OCI-LY3 (cell line): ENCODE results near the gene ZBTB22.

Source experiments
- H2AFZ ChIP-seq: fragments of 200-600, 300-600 bp; shearing (Covaris generic); 2 replicates; pipeline ENCODE4 v1.6.0; 2014; ENCODE audit warnings: antibody characterized with exemption, low read depth, low read length
- H3K27ac ChIP-seq: fragments of 200-600, 300-600 bp; sonication (generic); 2 replicates; pipeline ENCODE4 v1.5.1; 2014; ENCODE audit warnings: mild to moderate bottlenecking, low read length, moderate library complexity, mixed read lengths
- H3K27me3 ChIP-seq: fragments of 200-600, 300-600 bp; sonication (generic); 2 replicates; pipeline ENCODE4 v1.6.1; 2014; ENCODE audit warnings: low read depth, low read length, mixed read lengths
- H3K36me3 ChIP-seq: fragments of 200-600, 300-600 bp; sonication (generic); replicated peaks from 2 replicates; pipeline ENCODE3; 2014; ENCODE audit warnings: low read depth, low read length, mixed read lengths
- H3K4me1 ChIP-seq: fragments of 300-600, 200-600 bp; sonication (generic); 2 replicates; pipeline ENCODE4 v1.6.1; 2014; ENCODE audit warnings: low read length, mixed read lengths
- H3K4me2 ChIP-seq: fragments of 200-600, 300-600 bp; sonication (generic); 2 replicates; pipeline ENCODE4 v1.6.1; 2014; ENCODE audit warnings: low read length, mixed read lengths
- H3K4me3 ChIP-seq: fragments of 300-600, 200-600 bp; sonication (generic); 2 replicates; pipeline ENCODE4 v1.5.1; 2014; ENCODE audit warnings: antibody characterized with exemption, mild to moderate bottlenecking, low read length, moderate library complexity
- H3K79me2 ChIP-seq: fragments of 300-600, 200-600 bp; shearing (Covaris generic); 2 replicates; pipeline ENCODE4 v1.6.1; 2014; ENCODE audit warnings: mild to moderate bottlenecking, low read length, mixed read lengths
- H3K9ac ChIP-seq: fragments of 300-600, 200-600 bp; shearing (Covaris generic); 2 replicates; pipeline ENCODE4 v1.6.0; 2014; ENCODE audit warnings: mild to moderate bottlenecking, low read length, moderate library complexity
- H3K9me3 ChIP-seq: fragments of 200-600, 300-600 bp; shearing (Covaris generic); 2 replicates; pipeline ENCODE4 v1.6.1; 2014; ENCODE audit warnings: low read length, mixed read lengths; ENCODE audit not compliant: insufficient read depth
- H4K20me1 ChIP-seq: fragments of 200-600, 300-600 bp; sonication (generic); 2 replicates; pipeline ENCODE4 v1.6.1; 2016; ENCODE audit warnings: low read length, mixed read lengths; ENCODE audit not compliant: insufficient read depth
- CTCF ChIP-seq: fragments of 200-600, 300-600 bp; sonication (generic); IDR thresholded peaks from 2 replicates; pipeline ENCODE4 v1.5.1; 2014; ENCODE audit warnings: antibody characterized with exemption, low read length, low read depth
- EZH2phosphoT487 ChIP-seq: fragments of 200-600 bp; shearing (Covaris generic); IDR thresholded peaks from 2 replicates; pipeline ENCODE4 v1.6.1; 2018; ENCODE audit warnings: antibody characterized with exemption, mixed run types, low read depth

The ZBTB22 gene

DNA sequence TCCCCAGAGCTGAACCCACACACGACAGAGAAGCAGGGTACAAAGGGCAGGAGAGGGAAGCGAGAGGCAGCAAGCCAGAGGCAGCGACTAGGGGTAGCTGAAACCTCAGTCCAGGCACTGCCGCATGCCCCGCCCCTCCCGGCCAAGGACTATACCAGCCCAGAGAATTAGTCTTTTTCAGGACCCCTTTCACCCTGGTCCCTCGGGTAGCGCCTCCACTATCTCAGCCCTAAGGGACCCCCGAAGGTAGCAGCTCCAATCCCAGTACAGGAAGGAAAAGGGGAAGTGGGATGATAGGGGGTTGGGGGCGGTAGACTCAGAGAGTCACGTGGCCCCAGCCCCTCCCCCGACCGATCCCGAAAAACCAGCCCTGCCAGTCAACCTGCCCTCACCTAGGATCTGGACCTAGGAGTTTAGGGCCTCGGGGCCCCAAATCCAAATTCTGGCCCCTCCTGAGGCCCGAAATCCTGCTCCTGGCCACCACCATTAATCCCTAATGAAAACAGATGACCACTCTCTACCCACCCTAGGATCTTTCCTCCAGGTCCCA is 20.1 kb downstream of the ZBTB22 start:
- H3K36me3 ChIP-seq, result peaks cover 13% of the 10 kb centered on the region
- H3K27me3 ChIP-seq, result no peaks in the 10 kb centered on the region
- peak overlapping the region; percentile 98 for H3K27ac ChIP-seq
- H3K4me1 ChIP-seq, result peaks cover 16% of the 10 kb centered on the region
- H4K20me1 ChIP-seq, result no peaks in the 10 kb centered on the region
- H3K4me3 ChIP-seq, result peak overlapping the region; percentile 99
- H2AFZ ChIP-seq, result no peak overlapping the region
- H3K79me2 ChIP-seq, result peaks cover 4% of the 10 kb centered on the region; the same call in 1 of the 2 replicates
- peak overlapping the region; percentile 100 for H3K4me2 ChIP-seq
- peak overlapping the region; percentile 95 for H3K9ac ChIP-seq
- H3K9me3 ChIP-seq, result no peaks in the 10 kb centered on the region
- TF ChIP-seq EZH2phosphoT487 (no peak), CTCF (no peak)

GRCh38 chr6:33296797-33297405 is 20.6 kb downstream of the ZBTB22 start:
- Histone ChIP-seq H2AFZ (no peak overlapping the region), H3K27me3 (no peaks in the 10 kb centered on the region), H4K20me1 (no peaks in the 10 kb centered on the region), H3K27ac (peak overlapping the region; percentile 98), H3K4me1 (peaks cover 16% of the 10 kb centered on the region), H3K4me3 (peak overlapping the region; percentile 99), H3K4me2 (peak overlapping the region; percentile 100), H3K9me3 (no peaks in the 10 kb centered on the region), H3K9ac (peak overlapping the region; percentile 95), H3K36me3 (peaks cover 15% of the 10 kb centered on the region), H3K79me2 (peaks cover 4% of the 10 kb centered on the region; the same call in 1 of the 2 replicates)
- no peak for TF ChIP-seq EZH2phosphoT487
- TF ChIP-seq CTCF, result no peak

GRCh38 chr6:33295621-33296369 is 21.7 kb downstream of the ZBTB22 start:
- Histone ChIP-seq H3K4me1 (peaks cover 16% of the 10 kb centered on the region), H3K9me3 (no peaks in the 10 kb centered on the region), H3K79me2 (peaks cover 7% of the 10 kb centered on the region), H3K36me3 (peaks cover 17% of the 10 kb centered on the region), H3K9ac (no peak overlapping the region), H3K27ac (no peak overlapping the region), H3K4me2 (no peak overlapping the region), H3K27me3 (no peaks in the 10 kb centered on the region), H3K4me3 (no peak overlapping the region), H4K20me1 (no peaks in the 10 kb centered on the region), H2AFZ (no peak overlapping the region)
- TF ChIP-seq CTCF, result no peak
- TF ChIP-seq EZH2phosphoT487, result no peak

- H3K27me3 ChIP-seq, result no peaks in the 10 kb centered on the region
- TF ChIP-seq CTCF, result no peak
- no peak for TF ChIP-seq EZH2phosphoT487
- no peaks in the 10 kb centered on the region for H3K9me3 ChIP-seq
- no peak overlapping the region for H3K4me3 ChIP-seq
- no peak overlapping the region for H3K27ac ChIP-seq
- peaks cover 16% of the 10 kb centered on the region for H3K4me1 ChIP-seq
- H3K36me3 ChIP-seq, result peaks cover 9% of the 10 kb centered on the region
- H4K20me1 ChIP-seq, result no peaks in the 10 kb centered on the region
- H3K79me2 ChIP-seq, result peaks cover 21% of the 10 kb centered on the region
- H3K9ac ChIP-seq, result no peak overlapping the region
- H3K4me2 ChIP-seq, result no peak overlapping the region
- H2AFZ ChIP-seq, result no peak overlapping the region
These were observed 23.3 kb downstream of the ZBTB22 start for GRCh38 chr6:33294086-33294823.
